Activated CD8-positive, alpha-beta memory T cell treated with anti-CD3 and anti-CD28 coated beads, Interleukin-2, amount 10 ng/mL, durations not matched to agents 7 days and 5 days (primary cell): ENCODE results near the gene ATAT1. TPM values are rescaled to one million over a fixed set of nuclear protein-coding genes. Genes with fewer than 3 reads are reported as not detected.
A peak's percentile ranks its signal among the peaks of the same experiment; 100 is the strongest.
"Not testable (repeated sequence)": the region's sequence is repeated elsewhere in the genome, so short reads cannot be mapped to it uniquely, and the experiment has no call there.

Experiments
- ATAC-seq: fragments of 150-1000 bp; cut with Tn5 transposase; one replicate; pipeline ENCODE4 v1.10.0; 2021; ENCODE audit warnings: moderate library complexity
- CTCF ChIA-PET: fragments of 350-600 bp; sonication (Branson Sonifier 250); formaldehyde crosslinking; loops from one replicate; lab custom pipeline; 2021; ENCODE audit warnings: antibody characterized with exemption; lab: Charles Lee
- DNase-seq: peaks from one replicate; pipeline ENCODE4 v3.0.0-alpha.2; 2020
- H3K27ac Mint-ChIP-seq: one replicate; pipeline ENCODE4 v1.8.0; 2021; ENCODE audit warnings: mild to moderate bottlenecking, mixed read lengths
- H3K27me3 Mint-ChIP-seq: one replicate; pipeline ENCODE4 v1.8.0; 2021; ENCODE audit warnings: mixed read lengths
- H3K36me3 Mint-ChIP-seq: one replicate; pipeline ENCODE4 v1.8.0; 2021; ENCODE audit warnings: mild to moderate bottlenecking, mixed read lengths
- H3K4me1 Mint-ChIP-seq: one replicate; pipeline ENCODE4 v1.8.0; 2021; ENCODE audit warnings: mixed read lengths
- H3K4me3 Mint-ChIP-seq: one replicate; pipeline ENCODE4 v1.8.0; 2021; ENCODE audit warnings: mild to moderate bottlenecking, moderate library complexity, mixed read lengths
- H3K9me3 Mint-ChIP-seq: one replicate; pipeline ENCODE4 v1.8.0; 2022; ENCODE audit warnings: low read depth, mixed read lengths
- total RNA-seq, 2 experiments: library from RNA; stranded (reverse); gene quantifications; one replicate each; pipeline ENCODE4 v1.2.3, GENCODE V29; 2021

Gene ATAT1
- total RNA-seq, result 1 to 10 TPM; 7.5 to 8.4 TPM

DNA sequence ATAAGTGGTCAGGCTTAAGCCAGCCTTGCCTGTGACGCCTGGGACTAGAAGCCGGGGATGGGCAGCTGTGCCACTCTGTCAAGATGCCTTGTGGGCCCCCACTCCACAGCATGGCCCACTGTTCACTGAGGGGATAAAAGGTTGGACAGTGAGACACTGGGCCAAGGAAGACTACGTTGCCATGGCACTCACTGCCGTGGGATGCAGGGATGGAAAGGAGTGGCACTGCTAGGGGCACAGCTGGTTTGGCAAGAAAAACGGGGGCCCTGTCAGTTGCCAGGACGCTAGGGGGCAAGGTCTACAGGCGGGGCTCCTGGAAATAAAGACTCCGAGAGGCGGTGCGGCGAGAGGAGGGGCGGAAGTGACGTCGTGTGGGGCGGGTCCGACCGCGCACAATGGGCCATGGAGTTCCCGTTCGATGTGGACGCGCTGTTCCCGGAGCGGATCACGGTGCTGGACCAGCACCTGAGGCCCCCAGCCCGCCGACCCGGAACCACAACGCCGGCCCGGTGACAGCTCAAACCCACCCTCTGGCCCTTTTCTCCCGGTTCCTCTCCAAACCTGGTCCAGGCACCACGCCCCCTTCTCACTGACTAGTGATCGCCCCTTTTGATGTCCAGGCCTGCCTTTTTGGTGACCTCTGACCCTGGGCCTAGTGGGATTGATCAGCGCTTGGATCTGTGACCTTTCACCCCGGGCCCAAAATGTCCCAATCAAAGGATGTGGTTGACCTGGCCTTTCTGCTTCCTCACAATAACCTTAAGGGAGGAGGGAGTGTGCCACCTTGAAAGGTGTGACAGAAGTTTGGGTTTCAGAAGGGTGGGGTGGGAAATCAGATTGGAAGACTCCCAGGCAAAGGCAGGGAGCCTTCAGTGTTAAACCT is at the start of gene ATAT1:
TSS of gene ATAT1 (plus strand) at position 391 of the 883 bp plus-strand sequence.
- CTCF ChIA-PET, result interaction anchor here (1.0 to 2.8 kb wide), 13 partner anchors 9 to 281 kb away, joined by 3 to 18 read pairs (median 5); partner anchors contain the start of genes DHX16 and MRPS18B
- Mint-ChIP-seq H3K36me3 (peaks cover 39% of the 10 kb centered on the region), H3K27ac (peak within 1 kb of the TSS; percentile 97), H3K4me1 (peaks cover 30% of the 10 kb centered on the region), H3K27me3 (no peaks in the 10 kb centered on the region), H3K4me3 (peak within 1 kb of the TSS; percentile 90), H3K9me3 (no peaks in the 10 kb centered on the region)
- DNase-seq (peak; percentile 92), ATAC-seq (peak; percentile 99)

- Mint-ChIP-seq H3K9me3 (no peaks in the 10 kb centered on the region), H3K4me3 (no peak overlapping the region), H3K27me3 (no peaks in the 10 kb centered on the region), H3K27ac (no peak overlapping the region), H3K4me1 (peaks cover 25% of the 10 kb centered on the region), H3K36me3 (peaks cover 55% of the 10 kb centered on the region)
- CTCF ChIA-PET, result interaction anchor here (1.7 to 2.6 kb wide), 3 partner anchors 34 to 95 kb away, joined by 8 to 13 read pairs (median 11); no protein-coding TSS in a partner anchor
- no peak for DNase-seq
- ATAC-seq, result no peak
Measured at GRCh38 chr6:30578051-30578450, 48.6 kb upstream of the ATAT1 start.

DNA sequence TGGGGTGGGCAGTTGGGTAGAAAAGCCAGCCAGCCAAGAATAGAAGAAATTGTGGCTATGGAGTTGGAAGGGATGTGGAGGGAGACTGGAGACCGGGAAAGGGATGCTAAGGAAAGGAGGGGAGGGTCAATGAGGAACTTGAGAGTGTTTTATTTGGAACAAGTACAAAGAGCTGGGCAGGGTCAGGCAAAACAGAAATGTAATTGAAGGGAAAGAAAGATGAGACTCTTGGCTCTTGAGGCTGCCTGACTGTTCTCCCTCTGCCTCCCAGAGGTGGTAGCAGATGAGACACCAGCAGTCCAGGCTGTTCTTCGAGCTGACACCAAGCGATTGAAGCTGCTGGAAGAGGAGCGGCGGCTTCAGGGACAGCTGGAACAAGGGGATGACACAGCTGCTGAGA is 42.8 kb upstream of the ATAT1 start:
- no peaks in the 10 kb centered on the region for H3K4me1 Mint-ChIP-seq
- H3K9me3 Mint-ChIP-seq, result no peaks in the 10 kb centered on the region
- CTCF ChIA-PET, result interaction anchor here (1.8 kb wide), 1 partner anchor 12 kb away, joined by 6 read pairs; no protein-coding TSS in a partner anchor
- ATAC-seq (no peak), DNase-seq (no peak)
- H3K27me3 Mint-ChIP-seq, result no peaks in the 10 kb centered on the region
- H3K4me3 Mint-ChIP-seq, result no peak overlapping the region
- H3K27ac Mint-ChIP-seq, result peak overlapping the region; percentile 16
- peaks cover 59% of the 10 kb centered on the region for H3K36me3 Mint-ChIP-seq

GRCh38 chr6:30589754-30590358 is 36.8 kb upstream of the ATAT1 start:
- no peak for ATAC-seq
- Mint-ChIP-seq H3K27me3 (no peaks in the 10 kb centered on the region), H3K9me3 (no peaks in the 10 kb centered on the region), H3K4me3 (no peak overlapping the region), H3K27ac (no peak overlapping the region), H3K36me3 (peaks cover 49% of the 10 kb centered on the region), H3K4me1 (no peaks in the 10 kb centered on the region)
- DNase-seq, result no peak
- CTCF ChIA-PET, result interaction anchor here (1.1 to 1.5 kb wide), 4 partner anchors 11 to 83 kb away, joined by 3 to 6 read pairs (median 4); partner anchors contain the start of gene DHX16

DNA sequence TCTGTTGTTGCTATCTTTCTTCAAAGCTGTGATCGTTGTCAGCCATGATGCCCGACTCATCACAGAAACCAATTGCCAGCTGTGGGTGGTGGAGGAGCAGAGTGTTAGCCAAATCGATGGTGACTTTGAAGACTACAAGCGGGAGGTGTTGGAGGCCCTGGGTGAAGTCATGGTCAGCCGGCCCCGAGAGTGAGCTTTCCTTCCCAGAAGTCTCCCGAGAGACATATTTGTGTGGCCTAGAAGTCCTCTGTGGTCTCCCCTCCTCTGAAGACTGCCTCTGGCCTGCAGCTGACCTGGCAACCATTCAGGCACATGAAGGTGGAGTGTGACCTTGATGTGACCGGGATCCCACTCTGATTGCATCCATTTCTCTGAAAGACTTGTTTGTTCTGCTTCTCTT is 36.2 kb upstream of the ATAT1 start:
- CTCF ChIA-PET, result interaction anchor here (1.1 to 2.3 kb wide), 5 partner anchors 12 to 107 kb away, joined by 3 to 6 read pairs (median 5); partner anchors contain the start of gene DHX16
- Mint-ChIP-seq H3K9me3 (no peaks in the 10 kb centered on the region), H3K4me1 (no peaks in the 10 kb centered on the region), H3K27me3 (no peaks in the 10 kb centered on the region), H3K27ac (no peak overlapping the region), H3K36me3 (peaks cover 44% of the 10 kb centered on the region), H3K4me3 (no peak overlapping the region)
- no peak for DNase-seq
- no peak for ATAC-seq

- CTCF ChIA-PET, result interaction anchor here (1.1 to 2.3 kb wide), 5 partner anchors 12 to 108 kb away, joined by 3 to 6 read pairs (median 5); partner anchors contain the start of gene DHX16
- Mint-ChIP-seq H3K9me3 (no peaks in the 10 kb centered on the region), H3K4me3 (no peak overlapping the region), H3K27ac (peak overlapping the region; percentile 52), H3K36me3 (peaks cover 42% of the 10 kb centered on the region), H3K27me3 (no peaks in the 10 kb centered on the region), H3K4me1 (no peaks in the 10 kb centered on the region)
- DNase-seq, result no peak
- ATAC-seq, result no peak
Measured at GRCh38 chr6:30591008-30591407, 35.7 kb upstream of the ATAT1 start.

- no peaks in the 10 kb centered on the region for H3K27me3 Mint-ChIP-seq
- H3K9me3 Mint-ChIP-seq, result no peaks in the 10 kb centered on the region
- CTCF ChIA-PET, result interaction anchor here (1.2 to 2.5 kb wide), 4 partner anchors 8 to 110 kb away, joined by 3 to 8 read pairs (median 4); no protein-coding TSS in a partner anchor
- no peak for DNase-seq
- no peak for ATAC-seq
- H3K36me3 Mint-ChIP-seq, result peaks cover 35% of the 10 kb centered on the region
- peaks cover 1% of the 10 kb centered on the region for H3K4me1 Mint-ChIP-seq
- H3K4me3 Mint-ChIP-seq, result no peak overlapping the region
- peak overlapping the region; percentile 0 for H3K27ac Mint-ChIP-seq
Measured at GRCh38 chr6:30592287-30592686, 34.4 kb upstream of the ATAT1 start.

- H3K27ac Mint-ChIP-seq, H3K27me3 Mint-ChIP-seq, H3K9me3 Mint-ChIP-seq, H3K4me1 Mint-ChIP-seq, H3K4me3 Mint-ChIP-seq: not testable (repeated sequence)
- peaks cover 20% of the 10 kb centered on the region for H3K36me3 Mint-ChIP-seq
- CTCF ChIA-PET, result interaction anchor here (0.6 to 8.1 kb wide), 42 partner anchors 9 to 530 kb away, joined by 3 to 106 read pairs (median 4); partner anchors contain the start of genes ABCF1, DHX16, IER3 and MRPS18B
- ATAC-seq, result peak; percentile 84
- DNase-seq, result peak; percentile 89
Measured at GRCh38 chr6:30597315-30598144, 29.1 kb upstream of the ATAT1 start.

DNA sequence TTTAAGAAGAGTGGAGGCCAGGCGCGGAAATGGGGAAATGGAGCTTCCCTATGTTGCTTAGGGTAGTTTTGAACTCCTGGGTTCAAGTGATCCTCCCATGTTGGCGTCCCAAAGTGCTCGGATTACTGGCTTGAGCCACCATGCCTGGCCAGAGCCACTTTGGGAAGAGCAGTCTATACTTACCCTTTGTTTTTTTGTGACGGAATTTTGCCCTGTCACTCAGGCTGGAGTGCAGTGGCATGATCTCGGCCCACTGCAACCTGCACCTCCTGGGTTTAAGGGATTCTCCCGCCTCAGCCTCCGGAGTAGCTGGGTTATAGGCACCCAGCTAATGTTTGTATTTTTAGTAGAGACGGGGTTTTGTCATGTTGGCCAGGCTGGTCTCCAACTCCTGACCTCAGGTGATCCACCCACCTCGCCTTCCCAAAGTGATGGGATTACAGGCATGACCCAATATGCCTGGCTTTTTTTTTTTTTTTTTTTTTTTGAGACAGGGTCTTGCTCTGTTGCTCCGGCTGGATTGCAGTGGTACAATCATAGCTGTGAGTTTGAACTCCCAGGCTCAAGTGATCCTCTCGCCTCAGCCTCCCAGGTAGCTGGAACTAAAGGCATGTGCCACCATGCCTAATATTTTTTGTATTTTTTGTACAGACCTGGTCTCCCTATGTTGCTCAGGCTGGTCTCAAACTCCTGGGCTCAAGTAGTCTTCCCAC is 27.6 kb upstream of the ATAT1 start:
- CTCF ChIA-PET, result interaction anchor here (0.7 to 8.1 kb wide), 11 partner anchors 11 to 192 kb away, joined by 3 to 106 read pairs (median 21); no protein-coding TSS in a partner anchor
- DNase-seq (no peak), ATAC-seq (no peak)
- peaks cover 29% of the 10 kb centered on the region for H3K36me3 Mint-ChIP-seq
- H3K27me3 Mint-ChIP-seq, result no peaks in the 10 kb centered on the region
- H3K27ac Mint-ChIP-seq, result no peak overlapping the region
- no peaks in the 10 kb centered on the region for H3K9me3 Mint-ChIP-seq
- no peak overlapping the region for H3K4me3 Mint-ChIP-seq
- peaks cover 12% of the 10 kb centered on the region for H3K4me1 Mint-ChIP-seq

DNA sequence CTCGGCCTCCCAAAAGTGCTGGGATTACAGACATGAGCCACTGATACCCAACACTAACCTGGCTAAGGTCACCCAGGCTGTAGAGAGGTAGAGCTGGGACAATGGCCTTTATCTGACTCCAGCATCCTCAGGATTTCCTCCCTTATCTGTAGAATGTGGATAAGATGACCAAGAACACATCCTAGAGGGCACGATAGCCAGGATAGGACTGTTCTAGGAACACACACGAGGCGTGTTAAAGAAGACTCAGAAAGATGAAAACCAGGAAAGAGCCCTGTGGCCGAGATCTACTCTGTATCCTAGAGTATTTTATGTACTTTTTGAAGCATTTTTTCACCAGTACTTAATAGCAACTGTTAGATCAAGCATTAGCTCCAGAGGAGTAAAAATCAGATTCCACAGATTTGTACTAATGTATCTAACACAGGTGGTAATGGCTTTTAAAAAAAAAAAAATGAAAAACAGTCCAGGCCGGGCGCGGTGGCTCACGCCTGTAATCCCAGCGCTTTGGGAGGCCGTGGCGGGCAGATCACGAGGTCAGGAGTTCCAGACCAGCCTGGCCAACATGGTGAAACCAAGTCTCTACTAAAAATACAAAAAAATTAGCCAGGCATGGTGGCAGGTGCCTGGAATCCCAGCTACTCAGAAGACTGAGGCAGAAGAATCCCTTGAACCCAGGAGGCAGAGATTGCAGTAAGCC is 26.9 kb upstream of the ATAT1 start:
- peak overlapping the region; percentile 37 for H3K27ac Mint-ChIP-seq
- no peak for ATAC-seq
- no peaks in the 10 kb centered on the region for H3K9me3 Mint-ChIP-seq
- peaks cover 12% of the 10 kb centered on the region for H3K4me1 Mint-ChIP-seq
- DNase-seq, result no peak
- H3K27me3 Mint-ChIP-seq, result no peaks in the 10 kb centered on the region
- peaks cover 35% of the 10 kb centered on the region for H3K36me3 Mint-ChIP-seq
- H3K4me3 Mint-ChIP-seq, result no peak overlapping the region
- CTCF ChIA-PET, result interaction anchor here (0.8 to 8.1 kb wide), 10 partner anchors 11 to 131 kb away, joined by 3 to 106 read pairs (median 10); no protein-coding TSS in a partner anchor

DNA sequence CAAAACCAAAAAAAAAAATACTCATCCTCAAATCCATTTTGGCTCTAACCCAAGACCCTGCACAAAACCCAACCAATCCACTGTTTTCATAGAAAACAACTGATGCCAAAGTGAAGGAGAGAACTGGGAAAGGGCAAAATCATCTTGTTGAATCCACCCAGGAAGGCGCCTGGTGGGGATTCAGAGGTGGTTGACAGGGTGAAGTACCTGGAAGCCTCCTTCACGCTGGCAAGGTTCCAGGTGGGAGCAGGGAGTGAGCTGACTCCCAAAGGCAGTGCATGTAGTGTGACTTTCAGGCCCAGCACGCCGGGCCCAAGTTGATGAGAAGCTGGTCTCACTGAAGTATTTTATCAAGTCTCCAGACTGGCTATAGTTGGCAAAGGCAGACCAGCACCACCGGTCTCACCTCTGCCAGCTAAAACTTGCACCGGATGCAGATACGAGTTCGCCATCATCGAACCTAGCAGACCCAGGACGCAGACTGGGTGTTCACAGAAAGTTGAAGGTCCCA is 26.2 kb upstream of the ATAT1 start:
- CTCF ChIA-PET, result interaction anchor here (0.8 to 8.1 kb wide), 6 partner anchors 8 to 130 kb away, joined by 3 to 106 read pairs (median 4); no protein-coding TSS in a partner anchor

More for the DNA sequence above, 26.2 kb upstream of the ATAT1 start:
- no peak for ATAC-seq
- DNase-seq, result no peak
- Mint-ChIP-seq H3K27ac (no peak overlapping the region), H3K27me3 (no peaks in the 10 kb centered on the region), H3K4me3 (no peak overlapping the region), H3K4me1 (peaks cover 12% of the 10 kb centered on the region), H3K9me3 (no peaks in the 10 kb centered on the region), H3K36me3 (peaks cover 41% of the 10 kb centered on the region)
